IPS-20b (cell line): ENCODE data around the gene HMCN1.

Experiments
- H3K27ac ChIP-seq: one replicate; pipeline ENCODE4 v1.5.1; 2013; ENCODE audit warnings: low read length
- H3K27me3 ChIP-seq: 2 replicates; pipeline ENCODE4 v1.6.1; 2013; ENCODE audit warnings: mild to moderate bottlenecking, low read length, inconsistent platforms; ENCODE audit not compliant: insufficient read depth
- H3K36me3 ChIP-seq: 2 replicates; pipeline ENCODE4 v1.6.1; 2013; ENCODE audit warnings: low read depth, mild to moderate bottlenecking, inconsistent platforms, low read length, moderate library complexity; ENCODE audit not compliant: insufficient read depth
- H3K4me1 ChIP-seq: 2 replicates; pipeline ENCODE4 v1.6.1; 2013; ENCODE audit warnings: mild to moderate bottlenecking, control low read depth, inconsistent platforms, low read length, moderate library complexity; ENCODE audit not compliant: insufficient read depth
- H3K4me3 ChIP-seq: 2 replicates; pipeline ENCODE4 v1.5.1; 2013; ENCODE audit warnings: mild to moderate bottlenecking, low read length, inconsistent platforms
- H3K9ac ChIP-seq: 2 replicates; pipeline ENCODE4 v1.6.1; 2013; ENCODE audit warnings: low read depth, mild to moderate bottlenecking, inconsistent platforms, low read length, moderate library complexity
- H3K9me3 ChIP-seq: 2 replicates; pipeline ENCODE4 v1.6.1; 2013; ENCODE audit warnings: mild to moderate bottlenecking, low read depth, low read length, inconsistent platforms; ENCODE audit not compliant: insufficient read depth

The HMCN1 gene

DNA sequence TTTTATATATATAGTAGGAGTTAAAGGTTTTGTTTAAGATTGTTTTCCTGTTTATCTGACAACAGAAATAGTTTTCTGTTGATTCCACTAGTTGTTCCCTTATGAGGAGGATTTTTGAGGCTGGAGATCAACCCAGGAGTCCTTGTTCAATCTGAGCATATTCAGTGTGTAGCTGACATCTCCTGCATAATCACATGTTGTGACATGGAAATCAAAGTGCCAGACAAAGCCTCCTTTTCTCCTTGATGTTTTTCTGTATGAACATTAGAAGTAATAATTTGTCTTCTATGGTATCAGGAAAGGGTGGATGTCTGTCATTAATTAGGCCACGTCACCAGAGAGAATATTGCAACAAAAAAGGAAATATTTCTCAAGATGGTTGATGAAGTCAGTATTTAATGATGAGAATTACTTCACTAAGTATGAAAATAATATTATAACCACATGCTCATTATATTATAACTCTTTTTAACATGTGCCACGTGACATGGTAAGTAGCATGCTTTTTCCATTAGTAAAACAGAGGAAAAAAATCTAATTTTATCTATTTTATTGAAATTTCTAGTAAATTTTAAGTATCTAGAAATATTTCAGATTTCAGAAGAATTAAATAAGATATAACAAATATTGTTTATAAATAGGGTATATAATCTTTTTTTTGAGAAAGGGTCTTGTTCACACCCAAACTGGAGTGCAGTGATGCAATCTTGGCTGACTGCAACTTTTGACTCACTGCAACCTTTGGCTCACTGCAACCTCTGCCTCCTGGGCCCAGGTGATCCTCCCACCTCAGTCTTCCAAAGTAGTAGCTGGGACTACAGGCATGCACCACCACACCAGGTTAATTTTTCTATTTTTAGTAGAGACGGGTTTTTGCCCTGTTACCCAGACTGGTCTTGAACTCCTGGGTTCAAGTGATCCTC, 223.5 kb downstream of the HMCN1 start:
- no peak overlapping the region for H3K9ac ChIP-seq
- no peaks in the 10 kb centered on the region for H3K9me3 ChIP-seq
- H3K27me3 ChIP-seq, result no peaks in the 10 kb centered on the region
- no peak overlapping the region for H3K27ac ChIP-seq
- H3K4me1 ChIP-seq, result peaks cover 10% of the 10 kb centered on the region
- no peaks in the 10 kb centered on the region for H3K36me3 ChIP-seq
- no peak overlapping the region for H3K4me3 ChIP-seq

DNA sequence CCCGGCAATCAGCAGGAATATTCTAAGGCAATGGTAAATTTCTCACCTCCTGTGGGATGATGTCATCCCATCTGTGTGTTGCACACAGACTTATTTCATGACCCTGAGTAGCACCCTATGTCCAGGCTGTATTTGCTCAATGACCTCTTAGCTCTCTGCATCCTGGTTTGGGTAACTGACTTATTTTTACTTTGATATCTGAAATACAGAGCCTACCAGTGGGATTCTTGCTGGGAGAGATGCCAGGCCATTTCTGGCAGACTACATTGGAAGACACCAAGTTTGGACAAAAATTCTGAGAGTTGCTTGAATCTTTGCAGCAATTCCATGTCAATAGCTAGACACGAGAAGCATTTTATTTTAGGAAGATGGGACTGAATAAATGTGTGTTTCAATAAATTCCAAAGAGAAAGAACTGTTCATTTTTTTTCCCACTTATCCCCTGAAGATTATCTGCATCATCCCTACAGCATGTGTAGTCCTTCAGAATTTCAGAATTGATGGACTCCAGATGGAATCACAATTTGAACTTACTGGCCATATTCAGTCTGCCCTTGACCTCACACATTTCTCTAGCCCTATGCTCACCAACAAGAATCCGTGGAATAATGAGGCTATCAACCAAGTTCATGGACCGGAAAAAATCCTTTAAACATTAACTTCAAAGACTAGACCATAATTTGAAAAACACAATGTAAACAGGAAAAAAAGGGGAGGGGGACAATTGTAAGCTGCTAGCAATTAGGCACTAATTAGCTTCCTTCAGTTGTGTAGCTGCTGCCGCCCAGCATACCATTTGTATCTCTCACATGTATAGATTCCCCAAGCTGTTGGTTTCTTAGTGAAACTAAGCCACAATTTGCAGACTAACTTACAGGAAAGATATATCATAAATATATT, 226.5 kb downstream of the HMCN1 start:
- H3K4me1 ChIP-seq, result peaks cover 17% of the 10 kb centered on the region
- H3K27me3 ChIP-seq, result no peaks in the 10 kb centered on the region
- H3K27ac ChIP-seq, result no peak overlapping the region
- no peak overlapping the region for H3K9ac ChIP-seq
- H3K36me3 ChIP-seq, result no peaks in the 10 kb centered on the region
- H3K9me3 ChIP-seq, result no peaks in the 10 kb centered on the region
- no peak overlapping the region for H3K4me3 ChIP-seq

DNA sequence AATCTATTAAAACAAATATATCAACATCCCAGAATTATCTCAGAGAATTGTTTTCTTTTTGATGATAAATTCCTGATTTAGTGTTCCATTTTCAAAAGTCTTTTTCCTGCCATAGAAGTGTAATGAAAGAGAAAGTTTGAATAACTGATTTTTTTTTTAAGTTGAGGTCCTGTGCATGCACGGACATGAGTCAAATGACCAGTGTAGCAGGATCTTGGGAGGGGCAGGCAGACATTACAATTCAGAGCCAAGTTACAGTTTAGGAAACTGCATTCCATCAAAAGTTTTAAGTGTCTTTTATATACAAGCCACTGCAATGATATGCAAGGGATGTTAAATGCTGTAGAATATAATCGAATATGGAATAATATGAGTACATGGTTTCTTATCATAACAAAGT, 227.5 kb downstream of the HMCN1 start:
- H3K27ac ChIP-seq, result no peak overlapping the region
- no peaks in the 10 kb centered on the region for H3K36me3 ChIP-seq
- H3K4me3 ChIP-seq, result no peak overlapping the region
- no peak overlapping the region for H3K9ac ChIP-seq
- no peaks in the 10 kb centered on the region for H3K27me3 ChIP-seq
- peaks cover 20% of the 10 kb centered on the region for H3K4me1 ChIP-seq
- no peaks in the 10 kb centered on the region for H3K9me3 ChIP-seq

DNA sequence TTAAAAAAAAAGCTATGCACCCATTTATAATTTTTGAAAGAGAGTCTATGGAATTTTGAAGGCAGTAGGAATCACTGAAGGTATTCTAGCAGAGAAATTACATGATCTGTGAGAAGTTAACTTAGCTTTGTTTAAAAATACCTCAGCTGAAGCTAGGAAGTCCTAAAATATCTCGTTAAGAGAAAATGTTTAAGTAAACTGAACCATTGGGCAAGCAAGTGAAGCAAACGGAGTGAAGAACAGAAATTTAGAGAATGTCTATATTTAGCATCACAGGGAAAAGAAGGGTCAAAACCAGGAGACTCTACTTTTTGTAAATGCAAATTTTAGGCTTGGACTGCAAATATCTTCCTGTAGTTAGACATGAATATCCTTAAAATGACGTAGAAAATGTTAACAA, 230.8 kb downstream of the HMCN1 start:
- H3K9me3 ChIP-seq, result no peaks in the 10 kb centered on the region
- H3K4me1 ChIP-seq, result peaks cover 18% of the 10 kb centered on the region
- H3K27ac ChIP-seq, result no peak overlapping the region
- no peak overlapping the region for H3K4me3 ChIP-seq
- no peaks in the 10 kb centered on the region for H3K27me3 ChIP-seq
- no peak overlapping the region for H3K9ac ChIP-seq
- H3K36me3 ChIP-seq, result no peaks in the 10 kb centered on the region

DNA sequence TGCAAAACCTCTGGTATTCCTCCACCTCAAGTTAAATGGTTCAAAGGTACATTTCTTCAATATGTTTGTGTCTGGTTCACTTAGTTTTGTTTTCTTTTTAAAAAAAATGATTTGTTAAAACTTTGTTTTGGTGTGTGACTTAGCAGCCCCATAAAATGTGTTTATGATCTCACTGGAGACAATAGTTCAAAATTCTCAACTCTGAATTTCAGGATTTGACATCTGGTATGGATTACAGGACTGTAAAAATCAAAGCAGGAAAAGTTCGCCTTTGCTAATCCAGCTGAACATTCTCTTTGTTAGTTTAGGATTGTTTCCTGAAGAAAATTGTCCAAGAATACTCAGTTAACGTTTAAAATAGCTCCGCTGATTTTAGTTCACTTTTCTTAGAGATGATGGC, 231.7 kb downstream of the HMCN1 start:
- no peaks in the 10 kb centered on the region for H3K36me3 ChIP-seq
- no peaks in the 10 kb centered on the region for H3K9me3 ChIP-seq
- peaks cover 18% of the 10 kb centered on the region for H3K4me1 ChIP-seq
- H3K27ac ChIP-seq, result no peak overlapping the region
- no peak overlapping the region for H3K9ac ChIP-seq
- H3K4me3 ChIP-seq, result no peak overlapping the region
- no peaks in the 10 kb centered on the region for H3K27me3 ChIP-seq

DNA sequence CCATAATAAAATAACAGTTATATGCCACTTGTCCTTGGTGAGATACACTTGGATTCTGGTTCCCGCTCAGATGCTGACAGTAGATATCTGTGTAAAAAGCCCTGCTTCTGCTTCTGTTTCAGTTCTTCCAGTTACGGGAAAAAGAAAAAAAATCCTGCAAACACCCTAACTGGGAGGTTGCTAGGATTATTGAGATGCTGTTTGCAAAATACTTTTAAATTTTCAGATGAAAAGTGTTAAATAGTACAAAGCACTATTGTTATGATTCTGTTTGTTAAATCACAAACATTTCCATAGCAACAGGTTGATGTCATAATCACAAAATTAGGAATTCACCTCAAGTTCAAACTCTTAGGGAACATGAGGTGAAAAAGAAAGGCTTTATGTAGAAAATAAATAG, 232.3 kb downstream of the HMCN1 start:
- Histone ChIP-seq H3K36me3 (no peaks in the 10 kb centered on the region), H3K9ac (no peak overlapping the region), H3K9me3 (no peaks in the 10 kb centered on the region), H3K27me3 (no peaks in the 10 kb centered on the region), H3K27ac (no peak overlapping the region), H3K4me1 (peaks cover 18% of the 10 kb centered on the region), H3K4me3 (no peak overlapping the region)

DNA sequence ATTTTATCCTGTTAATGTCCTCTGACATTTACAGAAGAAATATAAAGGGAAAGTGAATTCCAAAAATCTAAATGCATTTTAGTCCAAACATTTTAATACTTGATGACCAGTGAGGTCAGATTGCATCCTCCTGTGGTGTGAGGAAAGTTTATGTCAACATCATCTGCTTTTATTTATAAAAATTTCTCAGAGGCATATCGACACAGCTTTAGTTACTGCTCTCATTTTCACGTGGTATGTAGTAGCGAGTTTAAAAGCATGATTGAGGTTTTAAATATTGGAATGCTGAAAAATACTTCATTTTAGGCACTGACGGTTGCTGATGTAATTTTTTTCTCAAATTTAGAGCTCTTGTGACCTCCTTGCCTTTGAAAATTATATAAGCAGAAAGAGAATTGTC, 234.8 kb downstream of the HMCN1 start:
- no peak overlapping the region for H3K4me3 ChIP-seq
- no peaks in the 10 kb centered on the region for H3K36me3 ChIP-seq
- H3K9me3 ChIP-seq, result no peaks in the 10 kb centered on the region
- no peak overlapping the region for H3K27ac ChIP-seq
- no peak overlapping the region for H3K9ac ChIP-seq
- no peaks in the 10 kb centered on the region for H3K27me3 ChIP-seq
- H3K4me1 ChIP-seq, result peaks cover 18% of the 10 kb centered on the region

DNA sequence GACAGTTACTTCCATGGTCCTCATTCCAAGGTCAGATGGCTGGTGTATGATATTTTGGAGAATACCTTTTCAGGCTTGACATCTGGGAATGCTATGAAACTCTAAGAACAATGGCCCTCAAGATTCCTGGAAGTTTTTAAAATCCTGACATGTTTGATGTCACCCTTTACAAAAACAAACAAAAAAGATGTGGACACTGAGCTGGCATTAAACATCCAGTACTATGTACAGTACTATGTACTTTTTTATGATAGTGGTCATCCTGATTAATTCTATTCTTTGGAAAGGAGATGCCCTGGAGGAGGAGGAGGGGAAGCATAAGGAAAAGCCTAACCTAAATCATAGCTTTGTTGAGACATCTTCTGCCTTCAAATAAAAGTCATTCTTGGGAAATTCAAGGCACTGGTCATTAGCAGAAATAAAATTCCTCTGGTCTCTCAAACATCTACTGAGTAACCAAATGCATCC, 235.4 kb downstream of the HMCN1 start:
- H3K9ac ChIP-seq, result no peak overlapping the region
- no peak overlapping the region for H3K4me3 ChIP-seq
- no peaks in the 10 kb centered on the region for H3K27me3 ChIP-seq
- no peaks in the 10 kb centered on the region for H3K9me3 ChIP-seq
- no peak overlapping the region for H3K27ac ChIP-seq
- H3K4me1 ChIP-seq, result peaks cover 14% of the 10 kb centered on the region
- H3K36me3 ChIP-seq, result no peaks in the 10 kb centered on the region

DNA sequence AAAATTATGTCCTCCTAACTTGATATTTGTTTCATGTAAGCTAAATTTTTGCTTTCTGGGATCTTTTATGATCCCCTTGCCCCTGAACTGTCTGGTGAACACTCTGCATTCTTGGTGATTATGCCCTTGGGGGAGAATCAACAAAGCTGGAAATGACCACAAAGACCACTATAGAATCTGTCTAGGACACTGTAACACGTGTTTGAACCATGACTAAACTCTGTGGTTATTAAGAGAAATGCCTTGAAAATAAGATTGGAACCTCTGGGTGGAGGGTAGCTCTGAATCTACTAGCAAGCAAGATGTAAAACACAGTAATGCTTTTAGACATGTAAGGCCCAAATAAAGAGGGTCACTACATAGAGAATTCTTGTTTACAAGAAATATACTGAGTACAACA, 237.5 kb downstream of the HMCN1 start:
- H3K27ac ChIP-seq, result no peak overlapping the region
- H3K9ac ChIP-seq, result no peak overlapping the region
- H3K27me3 ChIP-seq, result no peaks in the 10 kb centered on the region
- H3K4me3 ChIP-seq, result no peak overlapping the region
- peaks cover 3% of the 10 kb centered on the region; the same call in 1 of the 2 replicates for H3K4me1 ChIP-seq
- H3K36me3 ChIP-seq, result no peaks in the 10 kb centered on the region
- H3K9me3 ChIP-seq, result no peaks in the 10 kb centered on the region

DNA sequence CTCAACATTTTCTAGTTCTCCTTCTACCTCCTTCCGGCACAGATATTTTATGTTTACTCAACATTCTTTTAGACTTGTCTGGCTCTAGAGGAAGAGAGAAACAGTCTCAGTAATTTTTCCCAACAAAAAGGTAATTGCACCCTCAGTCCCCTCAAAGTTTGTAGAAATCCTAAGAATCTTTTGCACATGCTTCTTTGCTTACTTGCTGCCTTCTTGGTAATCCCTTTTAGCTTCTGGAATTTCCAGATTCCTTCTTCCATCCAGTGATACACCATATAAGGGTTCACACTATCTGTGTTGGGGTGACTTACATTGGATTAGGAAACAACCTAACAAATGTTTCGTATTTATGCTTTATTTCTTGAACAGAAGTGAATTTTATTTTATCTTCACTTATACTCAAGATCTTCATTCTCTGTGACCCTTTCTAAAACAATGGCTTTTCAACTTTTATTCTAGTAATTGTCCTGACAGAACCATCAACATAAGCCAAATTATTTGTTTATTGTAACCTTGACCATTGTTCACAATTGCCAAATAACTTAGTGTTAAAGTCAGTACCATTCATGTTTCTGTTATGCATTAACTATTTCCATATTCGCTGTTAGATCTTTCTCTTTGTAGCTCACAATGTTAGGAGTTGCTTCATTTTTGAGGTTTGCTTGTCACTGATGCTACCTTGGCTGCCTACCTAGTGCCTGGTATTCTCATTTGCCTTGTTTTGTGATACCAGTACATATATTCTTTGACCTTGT, 238.1 kb downstream of the HMCN1 start:
- Histone ChIP-seq H3K27me3 (no peaks in the 10 kb centered on the region), H3K9me3 (no peaks in the 10 kb centered on the region), H3K9ac (no peak overlapping the region), H3K36me3 (no peaks in the 10 kb centered on the region), H3K4me3 (no peak overlapping the region), H3K4me1 (peaks cover 3% of the 10 kb centered on the region; the same call in 1 of the 2 replicates), H3K27ac (no peak overlapping the region)

DNA sequence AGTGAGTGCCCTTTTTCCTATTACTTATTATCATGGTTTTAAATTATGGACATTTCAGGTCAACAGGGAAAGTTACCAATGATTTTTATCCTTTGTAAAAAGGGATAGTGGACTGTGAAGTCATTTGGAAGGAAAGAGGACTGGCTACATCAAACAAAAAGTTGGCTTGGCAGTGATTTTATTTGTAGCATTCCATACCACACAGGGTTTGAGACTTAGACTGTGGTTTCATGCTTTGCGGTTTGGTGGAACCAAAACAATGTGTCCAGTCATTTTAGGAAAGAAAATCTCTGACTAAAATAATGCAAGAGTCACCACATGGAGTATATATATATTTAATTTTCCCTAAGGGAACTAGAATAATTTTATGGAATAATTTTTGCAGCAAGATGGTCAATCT, 239.5 kb downstream of the HMCN1 start:
- Histone ChIP-seq H3K36me3 (no peaks in the 10 kb centered on the region), H3K27me3 (no peaks in the 10 kb centered on the region), H3K4me3 (no peak overlapping the region), H3K9me3 (no peaks in the 10 kb centered on the region), H3K9ac (no peak overlapping the region), H3K27ac (no peak overlapping the region), H3K4me1 (peaks cover 3% of the 10 kb centered on the region; the same call in 1 of the 2 replicates)
